PC-3 (cell line): Measurements from ENCODE around the gene LCLAT1. TPM values are rescaled to one million over a fixed set of nuclear protein-coding genes. Genes with fewer than 3 reads are reported as not detected.
A peak's percentile ranks its signal among the peaks of the same experiment; 100 is the strongest.

ENCODE experiments used
- ATAC-seq: fragments of 200-7000 bp; cut with Tn5 transposase; 2 replicates; pipeline ENCODE4 v1.9.1; 2020; ENCODE audit warnings: mild to moderate bottlenecking, moderate library complexity
- BruUV-seq: library from RNA; stranded (reverse); fragments of 400-500 nt; replicated peaks from 2 replicates; lab custom pipeline; 2021; lab: Mats Ljungman, UMichigan
- CTCF ChIA-PET: fragments of 300-600 bp; sonication (Branson Sonifier 250); formaldehyde crosslinking; loops from one replicate; lab custom pipeline; 2022; ENCODE audit warnings: antibody characterized with exemption; lab: Charles Lee
- POLR2A ChIA-PET: fragments of 300-600 bp; sonication (Branson Sonifier 250); formaldehyde crosslinking; loops from one replicate; lab custom pipeline; 2022; ENCODE audit warnings: antibody characterized with exemption; ENCODE audit not compliant: unreplicated experiment; lab: Charles Lee
- DNase-seq: peaks from one replicate; pipeline ENCODE4 v3.0.0-alpha.2; 2015
- H2AFZ ChIP-seq: fragments of 300-600 bp; sonication (generic); 2 replicates; pipeline ENCODE4 v1.6.0; 2016; ENCODE audit warnings: antibody characterized with exemption, low read length
- H3F3A ChIP-seq: fragments of 300-600 bp; sonication (generic); one replicate; pipeline ENCODE4 v1.6.0; 2017; ENCODE audit warnings: antibody characterized with exemption, low read length, control low read depth, mild to moderate bottlenecking; ENCODE audit not compliant: unreplicated experiment
- H3K27ac ChIP-seq: fragments of 300-600 bp; sonication (generic); 2 replicates; pipeline ENCODE4 v1.5.1; 2016; ENCODE audit warnings: mild to moderate bottlenecking, low read length
- H3K27me3 ChIP-seq: fragments of 300-600 bp; sonication (generic); 2 replicates; pipeline ENCODE4 v1.6.1; 2016; ENCODE audit warnings: low read length, mixed read lengths
- H3K36me3 ChIP-seq: fragments of 300-600 bp; sonication (generic); 2 replicates; pipeline ENCODE4 v1.6.1; 2016; ENCODE audit warnings: low read depth, mixed run types, low read length, mixed read lengths
- H3K4me1 ChIP-seq: fragments of 300-600 bp; sonication (generic); 2 replicates; pipeline ENCODE4 v1.5.1; 2016; ENCODE audit warnings: low read length; ENCODE audit not compliant: insufficient read depth
- H3K4me2 ChIP-seq: fragments of 300-600 bp; sonication (generic); 2 replicates; pipeline ENCODE4 v1.6.0; 2016; ENCODE audit warnings: low read length
- H3K4me3 ChIP-seq: fragments of 300-600 bp; sonication (generic); 2 replicates; pipeline ENCODE4 v1.5.1; 2016; ENCODE audit warnings: mild to moderate bottlenecking, low read length, mixed read lengths
- H3K79me2 ChIP-seq: fragments of 300-600 bp; sonication (generic); 2 replicates; pipeline ENCODE4 v1.6.1; 2017; ENCODE audit warnings: low read length, mixed read lengths
- H3K9ac ChIP-seq: fragments of 300-600 bp; sonication (generic); 2 replicates; pipeline ENCODE4 v1.6.0; 2016; ENCODE audit warnings: mild to moderate bottlenecking, low read length
- H3K9me2 ChIP-seq: fragments of 300-600 bp; sonication (generic); replicated peaks from 2 replicates; pipeline ENCODE4 v1.6.1; 2016; ENCODE audit warnings: mixed run types, low read length, mixed read lengths
- H3K9me3 ChIP-seq: fragments of 300-600 bp; sonication (generic); 2 replicates; pipeline ENCODE4 v1.6.1; 2016; ENCODE audit warnings: low read length, mixed read lengths
- H4K20me1 ChIP-seq: fragments of 300-600 bp; sonication (generic); 2 replicates; pipeline ENCODE4 v1.6.1; 2016; ENCODE audit warnings: low read length, mixed read lengths
- CTCF ChIP-seq: fragments of 300-600 bp; sonication (generic); conservative IDR thresholded peaks from 2 replicates; pipeline ENCODE4 v1.5.1; 2017; ENCODE audit warnings: antibody characterized with exemption, low read depth, mild to moderate bottlenecking, low read length
- EZH2 ChIP-seq: fragments of 300-600 bp; sonication (generic); IDR thresholded peaks from one replicate; pipeline ENCODE4 v1.6.1; 2017; ENCODE audit warnings: antibody characterized with exemption, mild to moderate bottlenecking, low read length; ENCODE audit not compliant: unreplicated experiment
- EZH2phosphoT487 ChIP-seq: fragments of 300-600 bp; sonication (generic); IDR thresholded peaks from 2 replicates; pipeline ENCODE4 v1.6.1; 2018; ENCODE audit warnings: mild to moderate bottlenecking, antibody characterized with exemption, low read length, borderline replicate concordance
- intact Hi-C: fragments of 100-400 bp; cut with micrococcal nuclease; formaldehyde crosslinking; loops from 2 replicates; pipeline ENCODE4 v1.9.0; 2023
- total RNA-seq: library from RNA; depleted of rRNA; stranded (reverse); fragments of >200 nt; gene quantifications from 2 replicates; pipeline ENCODE4 v1.2.3, GENCODE V29; 2014

The LCLAT1 gene
- total RNA-seq, 1 experiment from 2014 or later = 22.0 TPM

- no peaks in the 10 kb centered on the region for H3K9me2 ChIP-seq
- H3K36me3 ChIP-seq = no peaks in the 10 kb centered on the region
- no peaks in the 10 kb centered on the region for H3K27me3 ChIP-seq
- ChIA-PET POLR2A (no interaction called here), CTCF (no interaction called here)
- no TSS peak for BruUV-seq
- no peaks in the 10 kb centered on the region for H3K9me3 ChIP-seq
- no peak overlapping the region for H3K27ac ChIP-seq
- no peak overlapping the region for H3K9ac ChIP-seq
- ATAC-seq (no peak), DNase-seq (no peak)
- no peaks in the 10 kb centered on the region for H3F3A ChIP-seq
- H2AFZ ChIP-seq = no peak overlapping the region
- H3K4me1 ChIP-seq = peaks cover 27% of the 10 kb centered on the region
- H3K79me2 ChIP-seq = peaks cover 65% of the 10 kb centered on the region
- H3K4me2 ChIP-seq = peak overlapping the region; percentile 93
- TF ChIP-seq EZH2 (no peak), CTCF (no peak), EZH2phosphoT487 (no peak)
- intact Hi-C loops = no loop called here
- H3K4me3 ChIP-seq = peak overlapping the region; percentile 72
- peaks cover 13% of the 10 kb centered on the region; the same call in 1 of the 2 replicates for H4K20me1 ChIP-seq
Observed at GRCh38 chr2:30448866-30449265, 1.8 kb downstream of the LCLAT1 start.

GRCh38 chr2:30450025-30450424 lies 3.0 kb downstream of the LCLAT1 start:
- Histone ChIP-seq H3K4me2 (no peak overlapping the region), H4K20me1 (peaks cover 15% of the 10 kb centered on the region; the same call in 1 of the 2 replicates), H3K36me3 (no peaks in the 10 kb centered on the region), H3K9ac (no peak overlapping the region), H3F3A (no peaks in the 10 kb centered on the region), H2AFZ (no peak overlapping the region), H3K79me2 (peaks cover 77% of the 10 kb centered on the region), H3K27me3 (no peaks in the 10 kb centered on the region), H3K27ac (no peak overlapping the region), H3K4me3 (no peak overlapping the region), H3K9me3 (no peaks in the 10 kb centered on the region), H3K4me1 (peaks cover 27% of the 10 kb centered on the region), H3K9me2 (no peaks in the 10 kb centered on the region)
- ChIA-PET POLR2A (no interaction called here), CTCF (interaction anchor here (1.3 kb wide), 1 partner anchor 261 kb away, joined by 4 read pairs; no protein-coding TSS in a partner anchor)
- intact Hi-C loops = no loop called here
- TF ChIP-seq CTCF (no peak), EZH2 (no peak), EZH2phosphoT487 (no peak)
- ATAC-seq = no peak
- no TSS peak for BruUV-seq
- no peak for DNase-seq

GRCh38 chr2:30453498-30453897 lies 6.5 kb downstream of the LCLAT1 start:
- Histone ChIP-seq H3K9me2 (no peaks in the 10 kb centered on the region), H3K4me2 (no peak overlapping the region), H2AFZ (no peak overlapping the region), H3K36me3 (no peaks in the 10 kb centered on the region), H3K9ac (no peak overlapping the region), H3K9me3 (no peaks in the 10 kb centered on the region), H3F3A (no peaks in the 10 kb centered on the region), H3K27ac (no peak overlapping the region), H3K4me1 (peaks cover 11% of the 10 kb centered on the region), H3K79me2 (peaks cover 96% of the 10 kb centered on the region), H3K4me3 (no peak overlapping the region), H3K27me3 (no peaks in the 10 kb centered on the region), H4K20me1 (peaks cover 20% of the 10 kb centered on the region; the same call in 1 of the 2 replicates)
- DNase-seq (no peak), ATAC-seq (no peak)
- BruUV-seq = no TSS peak
- ChIA-PET CTCF (no interaction called here), POLR2A (no interaction called here)
- intact Hi-C loops = no loop called here
- no peak for TF ChIP-seq EZH2
- TF ChIP-seq EZH2phosphoT487 = no peak
- TF ChIP-seq CTCF = no peak
